SHP77 treated with DMSO at 0.1 percent for 48 hours (cell line): ENCODE results near the gene CMTR1.
A peak's percentile ranks its signal among the peaks of the same experiment; 100 is the strongest.

Experiments used
- DNase-seq: peaks from one replicate; lab custom pipeline; 2025; lab: John Stamatoyannopoulos, UW

Gene CMTR1

DNA sequence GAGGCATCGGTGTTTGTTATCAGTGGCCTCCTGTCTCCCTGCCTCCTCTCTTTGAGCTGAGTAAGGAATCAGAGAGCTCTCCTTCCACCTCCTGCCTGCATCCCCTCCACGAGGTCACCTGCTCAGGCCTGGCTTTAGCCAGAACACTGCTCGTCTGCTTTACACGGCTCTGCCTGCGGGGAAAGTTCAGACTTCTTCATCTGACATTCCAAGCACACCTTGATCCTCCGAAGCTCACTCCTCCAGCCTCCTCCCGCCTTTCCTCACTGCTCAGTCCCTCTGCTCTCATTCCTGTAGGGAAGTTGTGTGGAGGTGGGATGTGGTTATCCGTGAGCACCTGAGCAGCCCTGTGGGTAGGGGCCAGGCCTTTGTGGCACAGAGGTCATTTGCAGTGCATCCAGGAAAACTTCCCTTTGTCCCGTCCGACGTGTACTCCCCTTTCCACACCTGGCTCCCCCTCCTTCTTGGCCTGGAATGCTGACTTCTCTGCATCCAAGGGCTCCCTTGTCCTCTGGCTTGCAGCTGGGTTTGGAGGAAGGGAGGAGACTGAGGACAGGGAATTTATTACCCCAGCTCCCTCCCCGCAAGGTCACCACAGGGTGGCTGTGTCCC lies 79.5 kb downstream of the CMTR1 start:
- DNase-seq = no peak

DNA sequence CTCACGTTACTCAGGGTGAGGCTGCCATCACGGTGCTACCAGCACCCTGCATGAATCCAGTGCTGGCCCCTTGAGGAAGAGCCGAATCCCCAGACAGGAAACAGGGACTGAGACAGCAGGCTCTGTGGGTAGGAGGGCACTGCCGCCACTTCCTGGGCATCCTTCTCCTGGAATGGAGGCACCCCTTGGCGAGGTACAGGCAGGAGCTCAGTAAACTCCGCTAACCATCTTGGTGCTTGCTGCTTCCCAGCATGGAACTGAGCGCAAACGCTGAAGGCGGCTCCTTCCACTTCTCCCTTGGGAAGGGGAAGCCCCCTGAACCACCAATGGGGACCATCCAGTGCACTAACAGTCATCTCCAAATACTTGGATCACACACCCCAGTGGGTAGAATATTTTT lies 80.1 kb downstream of the CMTR1 start:
- no peak for DNase-seq

DNA sequence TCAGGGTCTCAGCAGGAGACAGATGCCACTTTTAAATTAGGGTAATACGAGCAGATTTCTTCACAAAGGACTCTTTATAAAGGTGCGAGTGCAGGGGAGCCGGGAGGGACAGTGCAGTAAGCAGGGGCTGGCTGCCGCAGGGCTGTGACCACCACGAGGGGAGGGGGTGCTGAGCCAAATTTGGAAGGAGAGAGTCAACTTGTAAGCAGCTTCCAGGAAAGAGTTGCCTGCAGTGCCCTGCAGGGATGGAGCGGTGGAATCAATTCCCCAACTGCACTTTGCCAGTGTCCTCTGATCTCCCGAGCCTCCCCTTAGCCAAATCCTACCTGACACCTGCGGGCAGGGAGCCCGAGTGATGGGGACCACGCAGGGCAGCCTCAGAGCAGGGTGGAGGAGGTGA lies 80.6 kb downstream of the CMTR1 start:
- no peak for DNase-seq

DNA sequence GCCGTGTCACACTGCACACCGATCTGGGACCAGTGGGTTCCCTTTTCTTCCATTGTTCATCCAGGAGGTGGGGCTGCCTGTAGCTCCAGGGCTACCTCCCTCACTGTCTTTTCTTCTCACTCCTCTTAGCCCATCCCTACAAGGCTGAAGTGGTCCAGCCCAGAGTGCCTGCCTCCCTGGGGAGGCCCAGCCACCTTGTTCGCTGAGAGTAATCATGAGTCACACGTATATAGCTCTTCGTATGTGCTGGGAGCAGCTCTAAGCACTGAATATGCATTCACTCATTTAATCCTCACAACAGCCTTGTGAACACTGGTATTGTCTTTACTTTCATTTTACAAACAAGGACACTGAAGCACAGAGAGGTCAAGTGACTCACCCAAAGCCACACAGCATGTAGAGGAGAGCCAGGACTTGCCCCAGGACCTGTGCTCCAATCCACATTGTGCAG lies 81.3 kb downstream of the CMTR1 start:
- DNase-seq = no peak

DNA sequence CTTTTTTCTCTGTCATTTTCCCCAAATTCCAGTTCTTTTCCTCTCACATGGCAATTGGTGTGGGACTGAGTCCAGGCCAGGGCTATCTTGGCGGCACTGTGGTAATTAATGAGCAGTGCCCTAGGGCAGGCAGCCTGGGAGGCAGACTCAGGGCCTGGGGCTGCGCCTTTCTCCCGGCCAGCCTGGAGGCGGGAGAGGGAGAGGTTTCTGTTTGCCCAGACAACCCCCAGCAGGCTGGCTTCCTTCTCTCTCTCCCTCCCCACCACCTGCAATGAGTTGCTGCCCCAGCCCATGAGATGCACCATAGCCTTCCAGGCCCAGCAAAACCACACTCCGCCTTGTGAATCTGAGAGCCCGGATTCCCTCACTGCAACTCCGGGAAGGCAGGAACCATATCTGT lies 81.8 kb downstream of the CMTR1 start:
- DNase-seq = no peak

DNA sequence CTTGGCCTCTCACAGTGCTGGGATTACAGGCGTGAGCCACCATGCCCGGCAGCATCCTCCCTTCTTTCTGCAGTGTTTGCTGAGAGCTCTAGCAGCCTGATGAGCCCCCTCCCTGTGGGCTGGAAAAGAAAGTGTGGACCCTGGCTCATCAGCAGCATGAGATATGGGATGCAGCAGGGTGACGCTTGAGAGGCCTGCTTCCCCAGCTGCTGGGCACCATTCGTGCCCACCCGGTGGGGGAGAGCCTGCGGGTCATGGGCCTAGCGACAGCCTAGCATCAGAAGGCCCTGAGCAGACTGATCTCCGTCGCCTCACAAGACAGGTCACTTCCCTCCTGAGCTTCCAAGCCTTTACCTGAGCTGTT lies 82.7 kb downstream of the CMTR1 start:
- DNase-seq = peak; percentile 14

DNA sequence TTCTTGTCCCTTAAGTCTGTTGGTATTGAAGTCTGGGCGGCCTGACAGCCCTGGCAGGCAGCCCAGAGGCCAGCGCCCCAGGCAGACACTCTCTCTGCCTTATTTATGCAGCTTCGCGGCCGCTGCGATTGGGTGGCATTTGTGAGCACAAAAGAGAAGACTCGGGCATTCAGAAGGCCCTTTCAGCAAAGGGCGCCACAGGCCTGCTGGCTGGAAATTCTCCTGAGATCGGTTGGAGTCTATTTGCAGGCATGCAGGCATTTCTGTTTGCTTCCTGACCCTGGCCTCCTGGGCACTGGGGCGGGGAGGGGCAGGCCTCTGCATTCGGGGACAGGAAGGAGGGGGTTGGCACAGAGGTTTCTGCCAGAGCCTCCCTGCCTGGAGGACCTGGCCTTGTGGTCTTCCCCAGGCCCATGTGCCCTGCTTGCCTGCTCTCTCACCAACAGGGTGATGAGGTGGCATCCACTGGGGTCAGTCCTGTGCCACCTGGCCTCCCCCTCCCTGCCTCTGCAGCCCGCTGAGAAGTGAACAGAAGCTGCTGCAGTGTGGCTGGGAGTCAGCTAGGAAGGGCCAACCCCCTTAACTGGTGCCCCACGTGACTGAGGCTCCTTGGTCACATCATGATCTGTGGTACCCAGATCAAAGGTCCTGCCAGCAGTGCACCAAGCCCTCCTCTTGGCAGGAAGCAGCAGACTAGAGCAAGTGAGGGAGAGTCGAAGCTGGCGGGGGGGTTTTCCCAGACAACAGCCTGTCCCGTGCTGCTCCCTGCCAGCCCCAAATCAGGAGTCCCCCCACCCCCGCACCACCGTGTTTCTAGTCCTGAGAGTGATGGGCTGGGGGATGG lies 83.3 kb downstream of the CMTR1 start:
- DNase-seq = peak; percentile 26

DNA sequence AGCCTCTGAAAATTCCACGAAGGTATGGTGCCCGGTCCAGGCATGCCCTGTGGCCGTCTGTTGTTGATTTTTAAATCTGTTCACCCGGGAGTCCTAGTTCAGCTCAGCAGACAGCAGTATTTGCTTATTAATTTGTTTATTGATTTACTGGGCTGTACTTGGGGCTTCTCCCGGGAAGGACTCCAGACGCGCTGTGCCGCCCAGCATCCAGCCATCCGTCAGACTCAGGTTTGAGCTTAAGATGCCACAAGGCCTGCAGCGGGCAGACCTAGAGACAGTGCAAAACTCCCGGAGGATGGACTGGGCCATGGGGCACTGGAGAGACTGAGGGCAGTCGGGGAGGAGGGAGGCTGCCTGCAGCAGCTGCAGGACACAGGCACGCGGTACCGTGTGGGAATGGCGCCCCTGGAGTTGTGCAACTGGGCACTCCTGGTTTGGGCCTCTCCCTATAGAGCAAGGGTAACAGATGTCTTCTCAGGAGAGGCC lies 83.9 kb downstream of the CMTR1 start:
- DNase-seq = no peak

DNA sequence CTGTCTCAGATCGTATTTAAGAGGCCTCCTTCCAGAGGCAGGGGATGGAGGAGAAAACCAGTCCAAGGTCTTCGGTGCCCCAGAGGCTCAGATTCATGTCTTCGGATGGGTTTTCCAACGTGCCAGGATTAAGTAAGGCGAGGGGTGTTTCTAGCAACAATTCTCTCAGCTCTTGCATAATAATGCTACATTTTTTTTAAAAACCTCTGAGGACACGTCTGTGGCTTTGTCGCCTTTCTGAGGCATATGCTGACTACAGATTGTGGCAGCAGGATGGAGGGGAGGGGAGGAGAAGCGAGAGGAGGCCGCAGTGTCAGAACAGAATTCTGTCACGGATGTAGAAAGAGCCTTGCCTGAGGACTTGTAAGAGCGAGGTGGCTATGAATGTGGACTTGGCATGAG lies 84.4 kb downstream of the CMTR1 start:
- DNase-seq = no peak

DNA sequence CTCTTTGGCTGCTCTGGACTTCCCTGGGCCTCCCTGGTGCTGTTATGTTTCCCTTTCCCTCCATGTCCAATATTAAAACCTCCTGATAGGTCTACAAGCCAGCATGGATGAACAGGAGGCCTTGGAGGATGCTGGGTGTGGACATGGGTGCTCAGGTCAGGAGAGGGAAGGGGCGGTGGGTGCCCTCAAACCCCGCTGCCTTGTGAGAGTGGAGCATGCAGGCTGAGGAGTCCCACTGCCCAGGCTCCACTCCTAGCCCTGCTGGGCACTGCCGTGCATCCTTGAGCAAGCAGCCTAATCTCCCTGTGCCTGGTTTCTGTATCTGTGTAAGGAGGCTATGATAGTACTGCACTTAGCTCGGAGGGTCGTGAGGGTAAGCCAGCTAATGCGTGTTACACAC lies 85.1 kb downstream of the CMTR1 start:
- DNase-seq = no peak

DNA sequence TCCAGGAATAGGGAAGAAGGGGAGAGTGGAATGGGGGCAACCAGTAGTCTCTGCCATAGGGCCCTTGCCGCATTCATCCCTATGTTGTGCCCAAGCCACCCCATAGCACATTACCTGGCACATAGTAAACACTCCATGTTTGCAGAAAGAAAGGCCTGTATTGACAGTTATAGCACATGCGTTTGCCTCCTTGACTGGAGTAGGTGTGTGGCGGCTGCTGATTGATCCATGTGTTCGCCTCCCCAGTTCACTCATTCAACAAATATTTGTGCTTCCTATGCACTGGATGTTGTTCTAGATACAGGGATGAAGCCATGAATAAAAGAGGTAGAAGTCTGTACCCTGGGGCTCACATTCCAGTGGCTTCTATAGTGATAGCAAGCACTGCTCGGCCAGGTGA lies 86.4 kb downstream of the CMTR1 start:
- DNase-seq = no peak

DNA sequence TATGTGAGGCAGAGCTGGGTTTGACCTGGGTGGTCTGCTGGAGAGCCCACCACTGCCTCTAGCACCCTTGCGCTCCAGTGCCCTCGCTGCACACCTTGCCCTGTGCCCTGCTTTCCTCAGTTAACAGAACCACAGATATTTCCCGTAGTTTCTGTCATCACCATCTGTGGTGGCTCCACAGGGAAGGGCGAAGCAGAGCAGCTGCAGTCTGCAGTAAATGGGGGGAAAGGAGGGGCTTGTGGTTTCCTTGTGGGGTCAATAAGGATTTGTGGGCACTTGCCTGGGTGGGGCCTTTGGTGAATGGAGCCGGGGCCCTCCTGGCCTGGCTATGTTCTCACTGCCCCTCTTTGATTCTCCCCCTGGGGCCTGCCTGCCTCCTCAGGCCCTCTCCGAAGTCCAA lies 87.9 kb downstream of the CMTR1 start:
- DNase-seq = no peak

DNA sequence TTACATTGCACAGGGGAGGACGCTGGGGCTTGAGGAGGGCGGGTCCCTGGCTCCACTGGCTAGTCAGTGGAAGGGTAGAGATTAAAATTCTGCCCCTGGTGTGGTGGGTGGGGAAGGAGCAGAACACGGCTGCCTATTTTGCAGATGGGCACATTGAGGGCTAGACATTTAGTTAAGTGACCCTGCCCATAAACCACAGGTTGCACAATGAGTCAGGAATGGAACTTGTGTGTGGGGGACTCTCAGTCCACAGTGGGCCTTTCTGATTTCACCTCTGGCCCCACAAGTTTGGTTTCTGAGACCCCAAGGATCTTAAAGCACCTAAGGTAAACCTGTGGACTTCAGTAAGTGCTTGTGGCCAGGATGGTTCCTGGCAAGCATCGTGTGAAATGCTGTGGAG lies 88.7 kb downstream of the CMTR1 start:
- no peak for DNase-seq

DNA sequence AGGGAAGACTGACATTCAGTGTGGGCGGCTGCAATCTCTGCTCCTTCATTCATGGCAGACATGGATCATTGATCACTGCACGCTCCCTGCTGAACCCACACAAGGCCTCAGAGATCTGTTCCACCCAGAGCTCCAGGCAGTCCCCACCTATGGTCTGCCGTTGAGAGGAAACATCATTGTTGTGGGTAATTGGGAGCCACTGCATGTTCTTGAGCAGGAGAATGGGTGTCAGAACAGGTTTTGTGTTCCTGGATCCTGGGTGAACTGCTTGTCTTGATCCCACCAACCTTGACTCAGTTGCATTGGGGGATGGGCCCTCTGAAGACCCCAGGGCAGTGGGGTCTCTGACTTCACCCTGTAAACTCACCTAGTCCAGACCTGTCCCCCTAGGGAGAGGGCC lies 89.8 kb downstream of the CMTR1 start:
- no peak for DNase-seq

DNA sequence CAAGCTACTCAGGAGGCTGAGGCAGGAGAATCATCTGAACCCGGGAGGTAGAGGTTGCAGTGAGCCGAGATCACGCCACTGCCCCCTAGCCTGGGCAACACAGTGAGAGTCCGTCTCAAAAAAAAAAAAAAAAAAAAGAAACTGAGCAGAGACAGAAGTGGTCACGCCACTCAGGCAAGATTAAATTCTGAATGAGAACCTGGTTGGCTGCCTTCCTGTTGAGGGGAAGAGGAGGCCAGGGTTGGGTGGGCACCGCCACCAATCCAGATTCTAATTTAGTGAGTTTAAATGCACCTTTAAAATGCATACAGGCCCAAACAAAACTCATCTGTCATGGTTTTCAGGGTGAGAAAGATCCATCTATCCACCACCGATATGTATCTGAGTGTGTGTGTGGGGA lies 90.4 kb downstream of the CMTR1 start:
- DNase-seq = no peak

DNA sequence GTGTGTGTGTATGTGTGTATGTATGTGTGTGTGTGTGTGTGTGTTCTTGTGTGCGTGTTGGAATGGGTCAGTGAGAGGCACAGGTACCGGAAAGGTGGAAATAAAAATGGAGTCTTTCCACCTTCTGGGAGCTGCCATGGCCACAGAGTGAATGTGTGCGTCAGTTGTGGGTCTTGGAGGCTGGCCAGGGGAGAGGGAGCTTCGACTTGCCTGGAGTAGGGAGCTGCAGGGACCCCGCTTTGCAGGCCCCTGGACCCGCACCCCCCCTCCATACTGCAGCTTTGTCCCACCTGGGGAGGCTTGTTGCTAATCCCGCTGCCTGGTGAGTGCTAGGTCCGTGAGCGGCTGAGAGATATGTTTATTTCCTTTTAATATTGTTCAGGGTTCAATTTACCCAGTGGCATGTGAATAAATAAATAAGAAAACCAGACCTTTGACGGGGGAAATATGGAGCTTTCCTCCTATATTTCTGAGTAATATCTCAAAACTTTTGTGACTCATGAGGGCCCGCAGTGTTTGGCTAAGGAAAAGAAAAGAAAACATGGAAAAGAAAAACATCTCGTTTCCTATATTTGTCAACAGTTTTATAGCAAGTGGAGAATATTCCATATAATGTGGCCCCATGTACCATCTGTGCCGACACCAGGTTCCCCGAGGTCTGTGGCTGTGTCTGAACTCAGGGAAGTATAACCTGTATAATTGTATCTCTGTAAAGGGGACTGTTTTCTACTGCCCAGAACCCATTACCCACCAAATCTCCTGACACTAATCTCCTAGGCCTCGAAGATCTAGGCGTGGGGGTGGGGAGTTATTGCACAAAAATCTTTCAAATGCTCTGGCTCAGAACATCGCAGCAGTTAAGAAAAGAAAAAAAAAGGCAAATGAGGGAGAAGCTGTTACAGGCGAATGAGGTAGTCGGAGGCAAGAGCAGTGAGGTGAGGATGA lies 91.3 kb downstream of the CMTR1 start:
- DNase-seq = no peak

DNA sequence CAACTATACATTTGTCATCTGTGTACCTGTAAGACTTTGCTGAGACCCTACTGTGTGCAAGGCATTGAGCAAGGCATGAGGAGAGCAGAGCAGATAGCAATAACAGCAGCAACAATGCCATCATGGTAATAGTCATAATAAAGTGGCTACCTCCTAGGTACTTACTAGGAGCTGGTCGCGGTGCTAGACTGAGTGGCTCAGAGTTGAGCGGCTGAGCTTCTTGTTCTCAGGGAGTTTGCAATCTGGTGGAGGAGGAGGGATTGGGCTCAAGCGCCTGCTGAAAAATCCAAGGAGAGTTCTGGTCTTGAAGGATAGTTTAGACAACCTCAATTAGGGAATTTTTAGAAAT lies 91.9 kb downstream of the CMTR1 start:
- DNase-seq = no peak

DNA sequence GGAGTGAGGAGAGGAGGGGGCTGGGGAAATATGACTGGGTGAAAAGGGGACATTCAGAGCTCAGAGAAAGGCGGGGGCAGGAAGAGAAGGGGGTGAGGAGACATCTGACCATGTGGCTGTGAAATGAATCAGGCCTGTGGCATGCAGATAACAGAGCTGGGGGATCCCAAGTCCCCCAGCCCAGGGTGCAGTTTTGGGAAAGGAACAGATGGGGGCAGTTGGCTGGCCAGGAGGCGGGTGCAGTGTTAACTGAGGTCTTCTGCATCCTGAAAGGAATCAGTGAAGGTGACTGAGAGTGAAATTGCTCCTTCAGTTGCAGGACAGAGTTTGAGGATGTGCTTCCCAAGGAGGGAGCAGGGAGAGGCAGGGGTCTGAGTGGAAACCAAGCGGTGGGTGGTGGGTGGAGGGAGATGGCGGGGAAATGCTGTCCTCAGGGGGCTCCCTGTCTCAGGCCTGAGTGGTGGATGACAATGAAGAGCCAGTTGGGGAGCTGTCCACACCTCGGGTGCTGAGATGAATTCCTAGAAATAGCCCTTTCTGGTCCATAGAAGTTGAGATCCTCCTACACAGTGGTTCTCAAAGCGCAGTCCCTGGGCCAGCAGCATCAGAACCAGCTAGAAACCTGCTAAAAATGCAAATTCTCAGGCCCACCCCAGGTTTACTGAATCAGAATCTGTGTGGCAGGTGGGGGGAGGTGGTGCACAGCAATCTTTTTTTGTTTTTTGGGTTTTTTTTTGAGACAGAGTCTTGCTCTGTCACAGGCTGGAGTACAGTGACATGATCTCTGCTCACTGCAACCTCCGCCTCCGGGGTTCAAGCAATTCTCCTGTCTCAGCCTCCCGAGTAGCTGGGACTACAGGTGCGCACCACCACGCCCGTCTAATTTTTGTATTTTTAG lies 92.7 kb downstream of the CMTR1 start:
- no peak for DNase-seq

DNA sequence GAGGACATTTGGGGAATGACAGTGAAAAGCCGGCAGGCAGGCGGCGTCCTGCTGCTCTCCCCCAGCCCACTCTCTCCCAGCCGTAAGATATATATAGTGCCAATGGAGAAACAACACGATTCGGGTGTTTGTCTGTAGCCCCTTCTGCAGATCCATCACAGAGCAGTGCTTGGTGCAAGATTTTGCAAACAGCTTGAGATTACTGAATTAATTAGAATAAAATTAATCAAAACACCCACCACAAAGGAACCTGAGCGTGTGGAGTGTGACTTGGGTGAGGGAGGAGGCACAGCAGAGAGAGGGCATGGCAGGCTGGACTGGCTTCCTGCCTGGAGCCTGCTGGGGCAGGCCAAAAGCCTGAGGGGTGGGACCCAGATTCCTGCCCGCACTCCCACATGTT lies 95.5 kb downstream of the CMTR1 start:
- DNase-seq = no peak

DNA sequence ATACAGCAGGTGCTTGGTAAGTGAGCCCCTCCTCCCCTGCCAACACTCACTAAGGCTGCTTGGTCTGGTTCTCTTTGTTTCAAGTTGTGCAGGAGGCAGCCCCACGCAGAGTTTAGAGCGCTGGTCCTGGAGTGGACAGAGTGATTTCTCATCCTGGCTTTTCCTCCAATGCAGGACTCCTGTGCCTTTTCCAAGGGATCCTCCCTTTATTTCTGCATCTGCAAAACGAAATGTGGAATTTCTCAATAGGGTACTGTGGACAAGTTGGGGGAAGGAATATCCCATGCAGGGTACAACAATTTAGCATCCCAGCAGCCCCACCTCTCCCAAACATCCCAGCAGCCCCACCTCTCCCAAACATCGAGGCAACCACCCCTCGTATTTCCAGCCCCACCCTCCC lies 97.3 kb downstream of the CMTR1 start:
- DNase-seq = no peak

DNA sequence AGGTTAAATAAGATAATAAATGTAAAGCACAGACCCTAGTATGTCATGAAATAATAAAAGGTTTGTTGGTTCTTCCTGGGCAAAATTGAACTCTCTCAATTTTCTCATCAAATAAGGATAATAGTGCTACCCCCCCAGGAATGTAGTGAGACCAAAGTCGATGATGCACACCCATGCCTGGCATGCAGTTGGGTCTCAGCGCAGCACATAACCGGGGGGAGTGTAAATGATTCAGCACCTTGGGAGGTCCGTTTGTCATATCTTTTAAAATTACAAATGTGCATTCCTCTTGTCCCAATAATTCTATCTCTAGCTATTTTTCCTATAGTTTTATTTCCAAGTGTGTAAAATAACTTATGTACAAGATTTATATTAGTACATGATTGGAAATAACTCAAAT lies 98.0 kb downstream of the CMTR1 start:
- DNase-seq = no peak
